ENCODE data around the gene IL22RA2.

IL22RA2 gene

GRCh38 chr6:137097526-137097925 is 75.9 kb downstream of the IL22RA2 start:
- DNase-seq: no peak

GRCh38 chr6:137097057-137097456 is 76.4 kb downstream of the IL22RA2 start:
- DNase-seq: no peak

GRCh38 chr6:137095651-137096238 is 77.7 kb downstream of the IL22RA2 start:
- DNase-seq: peak in 2 of 56 donors; percentile 8 to 9

GRCh38 chr6:137095093-137095492 is 78.4 kb downstream of the IL22RA2 start:
- no peak for DNase-seq

GRCh38 chr6:137094411-137095008 is 78.9 kb downstream of the IL22RA2 start:
- peak in 31 of 56 donors; percentile 2 to 80 (median 21) for DNase-seq

Data from amygdala (tissue), 56 donors.